PC-9 (cell line): ENCODE measurements around the gene SBNO1. TPM values are rescaled to one million over a fixed set of nuclear protein-coding genes. Genes with fewer than 3 reads are reported as not detected.

Source experiments
- BruUV-seq: library from RNA; stranded (reverse); fragments of 400-500 nt; replicated peaks from 2 replicates; lab custom pipeline; 2021; lab: Mats Ljungman, UMichigan
- CTCF ChIA-PET: fragments of 300-600 bp; sonication (Branson Sonifier 250); formaldehyde crosslinking; loops from one replicate; lab custom pipeline; 2022; ENCODE audit warnings: antibody characterized with exemption; lab: Charles Lee
- POLR2A ChIA-PET: fragments of 300-600 bp; sonication (Branson Sonifier 250); formaldehyde crosslinking; loops from one replicate; lab custom pipeline; 2022; ENCODE audit warnings: antibody characterized with exemption; ENCODE audit not compliant: unreplicated experiment; lab: Charles Lee
- DNase-seq, 2 experiments: peaks; one replicate each; pipeline versions ENCODE4 v3.0.0 to v3.0.0-alpha.2; 2015 to 2022; ENCODE audit warnings: mixed read lengths in 1 of 2
- H2AFZ ChIP-seq: fragments of 200-600 bp; sonication (generic); 2 replicates; pipeline ENCODE4 v1.8.1; 2017; ENCODE audit warnings: antibody characterized with exemption
- H3F3A ChIP-seq: fragments of 200-600 bp; sonication (generic); 2 replicates; pipeline ENCODE4 v1.8.1; 2017; ENCODE audit warnings: antibody characterized with exemption, mild to moderate bottlenecking, low read depth; ENCODE audit not compliant: insufficient read depth
- H3K27ac ChIP-seq: fragments of 200-600 bp; sonication (generic); 2 replicates; pipeline ENCODE4 v1.6.1; 2016; ENCODE audit warnings: mixed run types
- H3K27me3 ChIP-seq: fragments of 200-600 bp; sonication (generic); 2 replicates; pipeline ENCODE4 v1.6.1; 2016; ENCODE audit warnings: low read depth, mixed run types; ENCODE audit not compliant: insufficient read depth
- H3K36me3 ChIP-seq: fragments of 200-600 bp; sonication (generic); 2 replicates; pipeline ENCODE4 v1.6.1; 2016; ENCODE audit warnings: low read depth, mixed run types
- H3K4me1 ChIP-seq: fragments of 200-600 bp; sonication (generic); replicated peaks from 2 replicates; pipeline ENCODE4 v1.6.1; 2016; ENCODE audit warnings: mixed run types; ENCODE audit not compliant: insufficient read depth
- H3K4me2 ChIP-seq: fragments of 200-600 bp; sonication (generic); 2 replicates; pipeline ENCODE4 v1.6.1; 2017; ENCODE audit warnings: mixed run types
- H3K4me3 ChIP-seq: fragments of 200-600 bp; sonication (generic); 2 replicates; pipeline ENCODE4 v1.6.1; 2016; ENCODE audit warnings: mixed run types
- H3K79me2 ChIP-seq: fragments of 200-600 bp; sonication (generic); 2 replicates; pipeline ENCODE4 v1.6.1; 2017; ENCODE audit warnings: low read depth, mixed run types
- H3K9me2 ChIP-seq: fragments of 200-600 bp; sonication (generic); 2 replicates; pipeline ENCODE4 v1.8.1; 2017; ENCODE audit warnings: mild to moderate bottlenecking; ENCODE audit not compliant: insufficient read depth
- H3K9me3 ChIP-seq: fragments of 200-600 bp; sonication (generic); 2 replicates; pipeline ENCODE4 v1.8.1; 2016; ENCODE audit warnings: low read depth; ENCODE audit not compliant: insufficient read depth
- H4K20me1 ChIP-seq: fragments of 200-600 bp; sonication (generic); 2 replicates; pipeline ENCODE4 v1.8.1; 2017; ENCODE audit not compliant: insufficient read depth
- CTCF ChIP-seq: fragments of 200-600 bp; sonication (generic); conservative IDR thresholded peaks from 2 replicates; pipeline ENCODE4 v1.6.1; 2017; ENCODE audit warnings: mixed run types, antibody characterized with exemption, mild to moderate bottlenecking, moderate library complexity
- EZH2 ChIP-seq: fragments of 200-600 bp; sonication (generic); IDR thresholded peaks from 2 replicates; pipeline ENCODE4 v1.8.0; 2017; ENCODE audit warnings: antibody characterized with exemption, low read depth
- intact Hi-C: fragments of 100-400 bp; cut with micrococcal nuclease; formaldehyde crosslinking; loops from one replicate; pipeline ENCODE4 v1.10.0; 2022; ENCODE audit not compliant: unreplicated experiment
- total RNA-seq: library from RNA; stranded (reverse); gene quantifications from 2 replicates; pipeline ENCODE4 v1.2.3, GENCODE V29; 2021

SBNO1 gene
- total RNA-seq, 1 experiment from 2014 or later: 43.1 TPM

- Histone ChIP-seq H3K36me3 (no peaks in the 10 kb centered on the region), H4K20me1 (no peaks in the 10 kb centered on the region; the same call in 1 of the 2 replicates), H3F3A (no peaks in the 10 kb centered on the region), H3K4me3 (no peak overlapping the region), H3K9me3 (no peaks in the 10 kb centered on the region), H3K9me2 (no peaks in the 10 kb centered on the region), H3K4me2 (peak overlapping the region; percentile 91; the same call in 1 of the 2 replicates), H3K27ac (no peak overlapping the region), H3K4me1 (no peaks in the 10 kb centered on the region), H3K79me2 (peaks cover 17% of the 10 kb centered on the region), H3K27me3 (no peaks in the 10 kb centered on the region), H2AFZ (no peak overlapping the region)
- no TSS peak for BruUV-seq
- POLR2A ChIA-PET: no interaction called here
- no peak for DNase-seq
- intact Hi-C loops: no loop called here
- TF ChIP-seq EZH2 (no peak), CTCF (no peak)
- CTCF ChIA-PET: interaction anchor here (0.5 kb wide), 1 partner anchor 589 kb away, joined by 3 read pairs; no protein-coding TSS in a partner anchor
These were observed 95.2 kb downstream of the SBNO1 start for GRCh38 chr12:123269395-123269892.

- BruUV-seq: no TSS peak
- Histone ChIP-seq H3K4me1 (no peaks in the 10 kb centered on the region), H3K4me2 (no peak overlapping the region), H3K79me2 (peaks cover 17% of the 10 kb centered on the region), H3K36me3 (no peaks in the 10 kb centered on the region), H3K27ac (no peak overlapping the region), H3K9me2 (no peaks in the 10 kb centered on the region), H3K4me3 (no peak overlapping the region), H3K27me3 (no peaks in the 10 kb centered on the region), H2AFZ (no peak overlapping the region), H4K20me1 (no peaks in the 10 kb centered on the region; the same call in 1 of the 2 replicates), H3F3A (no peaks in the 10 kb centered on the region), H3K9me3 (no peaks in the 10 kb centered on the region)
- no peak for DNase-seq
- TF ChIP-seq CTCF: no peak
- no peak for TF ChIP-seq EZH2
- POLR2A ChIA-PET: no interaction called here
- intact Hi-C loops: no loop called here
- CTCF ChIA-PET: interaction anchor here (0.6 kb wide), 1 partner anchor 364 kb away, joined by 13 read pairs; no protein-coding TSS in a partner anchor
These were observed 95.8 kb downstream of the SBNO1 start for GRCh38 chr12:123268850-123269249.

GRCh38 chr12:123267991-123268843 lies 96.4 kb downstream of the SBNO1 start:
- DNase-seq: no peak
- Histone ChIP-seq H3K27ac (no peak overlapping the region), H3K27me3 (no peaks in the 10 kb centered on the region), H3K4me3 (no peak overlapping the region), H3F3A (peaks cover 4% of the 10 kb centered on the region; the same call in 1 of the 2 replicates), H3K9me2 (no peaks in the 10 kb centered on the region), H3K9me3 (no peaks in the 10 kb centered on the region), H3K4me1 (no peaks in the 10 kb centered on the region), H4K20me1 (no peaks in the 10 kb centered on the region; the same call in 1 of the 2 replicates), H3K79me2 (peaks cover 17% of the 10 kb centered on the region), H3K36me3 (no peaks in the 10 kb centered on the region), H3K4me2 (no peak overlapping the region), H2AFZ (no peak overlapping the region)
- intact Hi-C loops: no loop called here
- CTCF ChIA-PET: interaction anchor here (0.6 kb wide), 1 partner anchor 364 kb away, joined by 13 read pairs; no protein-coding TSS in a partner anchor
- TF ChIP-seq CTCF (no peak), EZH2 (no peak)
- POLR2A ChIA-PET: no interaction called here
- no TSS peak for BruUV-seq
